Erythroblast (primary cell): Measurements from ENCODE around the gene IL1RAPL2.

ENCODE experiments used
- GATA1 ChIP-seq: IDR thresholded peaks from 2 replicates; pipeline ENCODE4 v1.6.1; 2011; ENCODE audit warnings: low read depth, mild to moderate bottlenecking, control low read depth, low read length, moderate library complexity
- POLR2A ChIP-seq: IDR thresholded peaks from 2 replicates; pipeline ENCODE4 v1.6.1; 2011; ENCODE audit warnings: mild to moderate bottlenecking, low read length

GRCh38 chrX:105694839-105695238, 1128.8 kb downstream of the IL1RAPL2 start:
- TF ChIP-seq POLR2A: no peak
- TF ChIP-seq GATA1: no peak
